Activated CD8-positive, alpha-beta memory T cell treated with anti-CD3 and anti-CD28 coated beads, Interleukin-2, amount 50 U/mL, for 48 hours (primary cell): ENCODE data around the gene SSBP3.
"Not testable (repeated sequence)": the region's sequence is repeated elsewhere in the genome, so short reads cannot be mapped to it uniquely, and the experiment has no call there.

ENCODE experiments used
- DNase-seq: peaks from one replicate; pipeline ENCODE4 v3.0.0-alpha.2; 2020

The SSBP3 gene

DNA sequence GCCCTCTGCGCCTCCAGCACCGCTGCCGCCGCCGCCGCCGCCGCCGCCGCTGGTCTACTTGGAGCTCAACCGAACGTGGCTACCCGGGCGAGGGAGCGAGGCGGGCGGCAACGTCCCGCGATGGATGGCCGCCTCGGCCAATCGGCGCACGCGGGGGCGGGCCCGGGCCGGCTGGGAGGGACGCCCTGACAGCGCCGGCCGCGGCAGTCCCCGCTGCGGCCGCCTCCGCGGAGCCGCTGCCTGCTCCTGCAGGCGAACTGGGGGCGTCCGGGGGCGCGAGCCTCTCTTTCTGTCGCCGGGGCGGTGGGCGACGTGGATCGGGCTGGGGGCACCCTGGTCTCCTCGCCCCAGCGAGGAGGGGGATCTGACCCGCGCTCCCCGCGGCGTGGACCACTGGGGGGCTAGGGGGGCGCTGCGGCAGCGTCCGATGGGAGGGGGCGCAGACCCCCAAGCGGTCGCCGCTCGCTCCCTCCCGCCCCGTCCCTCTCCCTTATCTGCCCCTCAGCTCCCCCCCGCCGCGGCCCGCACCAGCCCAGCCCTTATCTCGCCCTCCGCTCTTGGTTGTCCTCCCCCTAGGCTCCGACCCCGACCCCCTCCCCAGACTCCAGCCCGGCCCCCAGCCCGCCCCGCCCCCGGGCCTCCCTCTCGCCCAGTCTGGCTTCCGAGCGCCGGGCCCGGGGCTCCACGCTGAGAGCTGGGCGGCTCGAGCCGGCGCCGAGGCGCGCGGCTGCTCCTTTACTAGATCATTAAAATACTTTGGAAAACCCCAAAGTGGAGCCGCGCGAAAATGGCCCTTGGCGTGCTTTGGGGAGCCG is at the start of gene SSBP3:
SSBP3 (minus strand) TSS at position 56 of the 815 bp plus-strand sequence.
- peak; percentile 94 for DNase-seq

DNA sequence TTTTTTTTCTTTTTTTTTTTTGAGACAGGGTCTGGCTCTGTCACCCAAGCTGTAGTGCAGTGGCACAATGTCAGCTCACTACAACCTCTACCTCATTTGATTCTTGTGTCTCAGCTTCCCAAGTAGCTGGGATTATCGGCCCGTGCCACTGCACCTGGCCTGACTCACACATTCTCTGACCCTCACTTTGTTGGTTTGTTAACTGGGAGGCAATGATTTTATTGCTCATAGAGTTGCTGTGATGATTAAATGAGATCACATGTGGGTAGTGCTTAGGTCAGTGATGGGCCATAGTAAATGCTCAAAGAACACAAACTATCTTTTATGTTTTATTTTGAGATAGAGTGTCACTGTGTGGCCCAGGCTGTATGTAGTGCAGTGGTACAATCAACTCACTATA is 47.3 kb upstream of the SSBP3 start:
- no peak for DNase-seq

DNA sequence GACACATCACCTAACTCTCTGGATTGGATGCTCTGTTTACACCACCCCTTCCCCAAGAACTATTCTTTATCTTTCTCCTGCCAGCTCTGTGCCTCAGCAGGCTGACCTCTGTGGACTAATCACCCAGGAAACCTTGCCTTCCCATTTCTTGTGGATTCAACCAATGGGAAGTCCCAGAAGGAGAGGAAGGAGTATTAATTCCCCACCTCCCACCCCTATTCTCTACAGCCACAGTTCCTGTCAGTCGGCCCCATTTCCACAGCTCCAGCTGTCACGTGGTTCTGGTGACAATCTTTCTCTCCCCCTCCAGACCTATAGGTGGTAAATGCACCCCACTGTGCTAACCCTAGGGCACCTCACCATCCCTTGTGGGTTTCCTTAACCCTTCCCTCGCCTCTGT is 46.8 kb upstream of the SSBP3 start:
- no peak for DNase-seq

DNA sequence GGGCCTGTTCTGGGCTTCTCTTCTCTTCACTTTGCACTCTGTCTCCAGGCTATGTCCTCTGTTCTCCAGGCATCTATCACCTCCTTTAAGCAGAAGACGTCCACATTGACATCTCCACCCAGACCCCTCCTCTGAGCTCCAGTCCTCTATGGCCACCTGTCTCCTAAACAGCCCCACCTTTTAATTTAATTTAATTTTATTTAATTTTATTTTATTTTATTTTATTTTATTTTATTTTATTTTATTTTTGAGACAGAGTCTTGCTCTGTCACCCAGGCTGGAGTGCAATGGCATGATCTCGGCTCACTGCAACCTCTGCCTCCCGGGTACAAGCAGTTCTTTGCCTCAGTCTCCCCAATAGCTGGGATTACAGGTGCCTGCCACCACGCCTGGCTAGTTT is 43.2 kb upstream of the SSBP3 start:
- not testable (repeated sequence) for DNase-seq

DNA sequence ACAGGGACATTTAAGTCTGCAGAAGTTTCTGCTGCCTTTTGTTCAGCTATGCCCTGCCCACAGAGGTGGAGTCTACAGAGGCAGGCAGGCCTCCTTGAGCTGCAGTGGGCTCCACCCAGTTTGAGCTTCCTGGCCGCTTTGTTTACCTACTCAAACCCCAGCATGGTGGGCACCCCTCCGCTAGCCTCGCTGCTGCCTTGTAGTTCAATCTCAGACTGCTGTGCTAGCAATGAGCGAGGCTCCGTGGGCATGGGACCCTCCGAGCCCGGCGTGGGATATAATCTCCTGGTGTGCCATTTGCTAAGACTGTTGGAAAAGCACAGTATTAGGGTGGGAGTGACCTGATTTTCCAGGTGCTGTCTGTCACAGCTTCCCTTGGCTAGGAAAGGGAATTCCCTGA is 42.6 kb upstream of the SSBP3 start:
- not testable (repeated sequence) for DNase-seq

DNA sequence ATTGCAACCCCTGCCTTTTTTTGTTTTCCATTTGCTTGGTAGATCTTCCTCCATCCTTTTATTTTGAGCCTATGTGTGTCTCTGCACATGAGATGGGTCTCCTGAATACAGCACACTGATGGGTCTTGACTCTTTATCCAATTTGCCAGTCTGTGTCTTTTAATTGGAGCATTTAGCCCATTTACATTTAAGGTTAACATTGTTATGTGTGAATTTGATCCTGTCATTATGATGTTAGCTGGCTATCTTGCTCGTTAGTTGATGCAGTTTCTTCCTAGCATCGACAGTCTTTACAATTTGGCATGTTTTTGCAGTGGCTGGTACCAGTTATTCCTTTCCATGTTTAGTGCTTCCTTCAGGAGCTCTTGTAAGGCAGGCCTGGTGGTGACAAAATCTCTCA is 40.9 kb upstream of the SSBP3 start:
- DNase-seq = not testable (repeated sequence)

DNA sequence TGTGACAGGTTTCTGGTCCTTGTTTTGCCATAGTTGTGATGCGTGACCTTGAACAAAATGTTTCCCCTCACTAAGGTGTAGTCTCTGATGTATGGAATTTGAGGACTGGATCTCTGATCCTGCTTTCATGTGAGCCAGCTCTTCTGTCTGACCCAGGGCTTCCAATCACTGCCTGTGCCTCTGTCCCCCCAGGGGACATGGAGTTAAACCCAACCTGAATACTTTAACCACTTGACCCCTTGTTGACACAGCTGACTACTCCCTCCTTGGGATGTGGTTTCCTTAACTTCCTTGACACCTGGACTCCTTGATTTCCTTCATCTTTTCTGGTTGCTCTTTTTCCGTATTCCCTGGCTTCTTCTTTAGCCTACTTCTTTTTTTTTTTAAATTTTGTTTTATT is 36.0 kb upstream of the SSBP3 start:
- no peak for DNase-seq

DNA sequence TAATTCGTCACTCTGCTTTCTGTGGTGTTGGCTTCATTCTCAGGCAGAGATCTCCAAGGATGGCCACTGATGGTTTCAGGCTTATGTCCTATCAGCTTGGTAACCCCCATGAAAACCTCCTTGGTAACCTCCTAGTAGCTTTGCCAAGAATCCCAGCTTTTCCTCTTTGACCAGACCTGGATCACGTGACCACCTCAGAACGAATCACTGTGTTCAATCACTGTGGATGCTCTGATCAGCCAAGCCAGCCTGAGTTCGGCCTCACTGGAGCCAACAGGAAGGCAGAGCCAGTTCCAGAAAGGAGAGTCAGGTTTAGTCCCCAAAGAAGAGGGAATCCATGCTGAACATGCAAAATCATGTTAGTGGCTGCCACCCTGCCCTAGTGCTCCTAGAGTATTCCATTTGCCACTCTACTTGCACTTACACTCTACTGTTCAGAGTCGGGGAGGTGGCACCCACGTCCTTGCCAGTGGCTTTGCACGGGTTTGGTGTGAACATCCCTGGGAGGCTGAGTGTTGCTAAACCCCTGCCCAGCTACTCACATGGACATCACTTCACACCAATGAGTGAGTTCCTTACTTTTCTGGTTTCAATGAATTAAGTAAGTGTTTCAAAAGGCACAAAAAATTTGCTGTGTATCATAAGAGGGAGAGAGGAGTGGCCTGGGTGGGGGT is 33.5 kb upstream of the SSBP3 start:
- DNase-seq = no peak

DNA sequence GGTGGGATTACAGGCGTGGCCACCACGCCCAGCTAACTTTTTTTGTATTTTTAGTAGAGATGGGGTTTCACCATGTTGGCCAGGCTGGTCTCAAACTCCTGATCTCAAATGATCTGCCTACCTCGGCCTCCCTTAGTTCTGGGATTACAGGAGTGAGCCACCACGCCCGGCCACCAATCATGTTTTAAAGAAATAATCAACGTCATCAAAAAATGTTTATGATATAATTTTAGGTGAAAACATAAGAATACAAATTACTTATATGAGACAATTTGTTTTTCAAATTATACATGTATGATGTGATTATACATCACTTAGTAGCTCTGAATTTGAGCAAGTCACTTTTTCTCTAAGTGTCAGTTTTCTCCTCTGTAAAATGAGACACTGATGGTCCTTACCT is 31.6 kb upstream of the SSBP3 start:
- no peak for DNase-seq

DNA sequence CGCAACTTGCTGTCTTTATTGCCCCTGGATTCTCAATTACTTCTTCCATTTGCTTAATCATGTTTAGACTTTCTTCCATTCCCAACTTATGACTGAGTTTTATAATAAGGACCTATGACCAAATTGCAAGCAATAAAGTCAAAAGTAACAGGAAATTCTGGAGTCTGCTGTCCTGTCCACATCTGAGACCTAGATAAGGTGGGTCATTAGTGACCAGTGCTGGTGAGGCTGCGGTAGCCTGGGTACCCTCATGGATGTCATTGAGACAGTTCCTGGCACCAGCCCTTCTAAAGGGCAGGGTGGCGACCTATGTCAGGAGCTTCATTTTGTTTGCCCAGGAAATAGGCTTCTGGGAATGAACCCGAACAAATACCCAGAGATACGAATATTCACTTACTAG is 30.6 kb upstream of the SSBP3 start:
- no peak for DNase-seq

DNA sequence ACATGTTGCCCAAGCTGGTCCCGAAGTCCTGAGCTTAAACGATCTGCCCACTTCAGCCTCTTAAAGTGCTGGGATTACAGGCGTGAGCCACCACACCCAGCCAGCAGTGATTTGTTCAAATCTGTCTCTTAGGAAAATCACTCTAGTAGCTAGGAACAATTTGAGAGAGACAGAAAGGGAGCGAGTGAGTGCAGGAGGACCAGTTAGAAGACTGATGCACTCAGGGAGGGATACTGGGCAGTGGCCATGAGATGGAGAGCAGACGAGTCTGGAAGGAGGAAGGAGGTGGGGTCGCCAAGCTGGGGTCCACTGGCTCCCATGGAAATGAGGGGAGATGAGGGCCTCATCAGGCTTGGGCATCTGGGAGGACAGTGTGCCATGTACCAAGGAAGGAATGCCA is 23.6 kb upstream of the SSBP3 start:
- no peak for DNase-seq

DNA sequence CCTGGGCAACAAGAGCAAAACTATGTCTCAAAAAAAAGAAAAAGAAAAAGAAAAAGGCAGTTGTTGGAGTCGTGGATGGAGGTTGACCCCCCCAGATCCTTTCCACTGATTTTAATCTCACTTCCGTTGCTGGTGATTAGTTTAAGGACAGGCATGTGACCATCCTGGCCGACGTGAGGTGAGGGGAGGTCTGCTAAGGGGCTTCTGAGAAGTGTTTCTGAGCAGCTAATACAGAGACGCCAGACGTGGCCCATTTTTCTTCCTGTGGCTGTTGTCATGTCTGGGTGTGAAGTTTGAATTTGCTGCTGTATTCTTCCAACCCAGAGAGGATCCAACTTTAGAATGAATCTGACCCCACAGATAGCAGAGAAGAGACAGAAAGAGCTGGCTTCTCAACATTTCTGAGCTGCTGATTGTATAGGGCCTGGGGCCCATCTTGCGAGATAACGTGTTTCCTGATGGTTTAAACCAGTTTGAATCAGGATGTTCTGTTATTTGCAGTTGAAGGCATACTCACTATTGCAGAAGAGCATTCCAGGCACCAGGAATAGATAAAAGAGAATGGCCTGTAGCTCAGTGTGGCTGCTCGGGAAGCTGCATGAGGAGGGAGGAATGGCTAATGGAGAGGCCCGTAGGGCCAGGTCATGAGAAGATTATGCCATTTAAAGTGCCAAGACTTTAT is 22.8 kb upstream of the SSBP3 start:
- DNase-seq = no peak

DNA sequence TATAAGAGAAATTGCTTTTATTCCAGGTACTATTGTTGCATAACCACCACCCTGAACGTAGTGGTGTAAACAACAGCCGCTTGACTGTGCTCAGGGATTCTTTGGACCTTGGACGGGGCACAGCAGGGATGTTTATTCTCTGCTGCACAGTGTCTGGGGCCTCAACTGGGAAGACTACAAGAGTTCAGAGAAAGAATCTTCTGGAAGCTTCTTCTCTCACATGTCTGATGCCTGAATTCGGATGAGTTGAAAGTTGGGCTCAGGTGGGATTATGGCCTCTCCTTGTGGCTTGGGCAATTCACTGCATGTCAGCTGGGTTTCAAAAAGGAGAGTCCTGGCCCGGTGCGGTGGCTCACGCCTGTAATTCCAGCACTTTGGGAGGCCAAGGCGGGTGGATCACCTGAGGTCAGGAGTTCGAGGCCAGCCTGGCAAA is 19.0 kb upstream of the SSBP3 start:
- no peak for DNase-seq

DNA sequence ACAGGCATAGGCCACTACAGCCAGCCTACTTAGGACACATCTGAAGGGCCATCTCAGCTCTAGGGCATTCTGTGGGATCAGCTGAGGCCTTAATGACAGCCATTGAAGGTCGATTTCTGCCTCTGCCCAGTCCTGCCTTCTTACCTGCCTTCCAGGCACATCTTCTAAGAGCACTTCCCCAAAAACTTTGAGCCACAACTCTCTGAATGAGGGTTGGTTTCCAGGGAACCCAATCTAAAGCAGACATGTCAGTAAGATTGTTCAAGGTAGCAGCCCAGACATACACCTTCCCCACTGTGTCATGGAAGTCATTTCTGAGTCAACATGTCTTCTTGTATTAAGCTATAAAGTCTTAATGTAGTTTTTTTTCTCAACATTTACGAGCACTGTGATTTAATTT is 18.2 kb upstream of the SSBP3 start:
- DNase-seq = no peak

DNA sequence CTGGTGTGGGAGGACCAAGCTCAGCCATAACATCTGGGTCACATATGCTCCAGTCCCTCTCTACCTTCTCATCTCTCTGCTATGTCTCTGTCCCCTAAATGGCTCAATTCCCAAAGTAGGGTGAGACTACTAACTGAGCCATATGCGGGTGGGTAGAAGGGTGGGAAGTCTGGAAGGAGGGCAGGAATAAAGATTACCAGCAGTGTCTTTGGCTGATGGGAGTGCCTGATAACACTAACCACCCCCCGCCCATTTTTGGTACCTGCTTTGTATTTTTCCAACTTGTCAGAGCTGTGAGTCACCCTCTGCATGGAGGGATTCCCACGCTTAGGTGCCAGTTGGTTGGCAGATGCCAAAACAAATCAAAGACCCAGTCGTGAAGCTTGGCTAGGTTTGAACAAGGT is 14.9 kb upstream of the SSBP3 start:
- DNase-seq = no peak

DNA sequence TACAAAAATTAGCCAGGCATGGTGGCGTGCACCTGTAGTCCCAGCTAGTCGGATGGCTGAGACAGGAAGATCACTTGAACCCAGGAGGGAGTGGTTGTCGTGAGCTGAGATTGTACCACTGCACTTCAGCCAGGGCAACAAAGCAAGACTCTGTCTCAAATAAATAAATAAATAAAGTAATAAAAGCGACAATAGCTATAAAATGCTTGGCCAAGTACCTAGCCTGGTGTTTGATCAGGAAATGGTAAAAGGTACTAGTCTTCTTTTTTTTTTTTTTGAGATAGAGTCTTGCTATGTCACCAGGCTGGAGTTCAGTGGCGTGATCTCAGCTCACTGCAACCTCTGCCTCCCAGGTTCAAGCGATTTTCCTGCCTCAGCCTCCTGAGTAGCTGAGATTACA is 12.4 kb upstream of the SSBP3 start:
- not testable (repeated sequence) for DNase-seq

DNA sequence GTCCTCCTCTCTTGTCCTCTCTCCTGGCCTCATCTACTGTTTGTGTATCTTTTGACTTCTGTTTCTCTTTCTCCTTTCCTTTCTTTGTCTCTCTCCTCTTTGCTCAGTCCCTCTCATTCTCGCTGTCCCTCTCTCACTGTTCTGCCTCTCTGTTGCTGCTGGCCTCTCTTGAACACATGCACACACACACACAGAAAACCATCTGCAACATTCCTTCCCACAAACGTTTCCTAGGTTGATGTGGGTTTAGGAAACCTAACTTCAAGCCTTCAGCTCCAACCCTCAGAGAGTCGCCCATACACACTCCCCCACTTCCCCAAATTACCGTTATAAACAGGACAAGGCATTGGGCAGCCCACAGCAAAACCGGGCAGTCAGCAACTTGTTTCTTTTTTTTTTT is 10.9 kb upstream of the SSBP3 start:
- DNase-seq = no peak

DNA sequence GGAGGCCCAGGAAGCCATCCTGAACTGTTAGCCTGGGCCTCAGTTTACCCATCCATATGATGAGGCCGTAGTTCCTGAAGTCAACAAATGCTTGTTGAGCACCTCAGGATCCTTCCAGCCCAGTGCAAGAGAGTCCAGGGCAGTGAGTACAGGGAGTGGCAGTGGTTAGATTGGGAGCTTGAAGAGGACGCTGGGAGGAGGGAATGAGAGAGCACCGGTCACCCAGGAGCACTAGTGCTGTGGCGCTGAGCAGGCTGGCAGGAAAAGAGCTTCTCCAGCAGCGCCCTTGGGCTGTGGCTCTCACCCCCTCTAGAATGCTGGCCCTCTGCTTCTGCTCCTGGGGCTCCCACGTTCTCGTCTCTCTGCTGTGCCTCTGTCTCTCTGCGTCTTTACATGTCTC is 10.2 kb upstream of the SSBP3 start:
- no peak for DNase-seq

DNA sequence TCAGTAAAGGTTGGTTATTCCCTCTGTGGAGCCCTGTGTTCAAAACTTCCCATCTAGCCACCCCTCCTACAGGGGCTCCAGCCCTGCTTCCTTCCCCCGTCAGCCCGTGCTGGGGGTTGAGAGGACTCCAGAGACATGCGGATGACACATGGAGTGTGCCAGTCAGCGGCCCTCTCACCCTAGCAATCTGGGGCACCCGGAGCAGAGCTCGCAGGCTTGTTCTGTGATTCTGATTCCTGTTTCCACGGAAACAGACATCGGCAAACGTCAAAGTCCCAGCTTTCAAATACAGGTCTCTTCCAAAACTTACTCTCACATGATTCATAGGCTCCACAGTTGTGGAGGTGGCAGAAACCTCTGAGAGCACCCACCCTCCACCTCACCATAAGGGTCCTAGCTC is 9.8 kb upstream of the SSBP3 start:
- DNase-seq = no peak

DNA sequence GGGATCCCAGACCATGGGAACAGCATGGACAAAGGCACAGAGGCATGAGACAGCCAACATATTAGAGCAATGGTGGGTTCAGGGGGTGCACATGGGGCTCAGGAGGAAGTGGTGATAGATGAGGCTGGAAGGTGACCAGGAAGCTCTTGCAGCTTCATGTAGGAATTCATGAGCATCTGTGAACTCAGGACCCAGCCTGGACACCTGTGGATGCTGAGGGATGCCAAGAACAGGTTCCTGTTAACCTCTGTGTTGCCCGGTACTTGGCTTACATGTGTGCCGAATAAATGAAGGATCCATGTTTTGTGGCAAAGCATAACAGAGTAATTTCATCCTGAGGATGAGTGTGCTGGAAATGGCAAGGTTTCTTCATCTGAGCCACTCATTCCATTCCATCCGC is 9.3 kb upstream of the SSBP3 start:
- DNase-seq = no peak

DNA sequence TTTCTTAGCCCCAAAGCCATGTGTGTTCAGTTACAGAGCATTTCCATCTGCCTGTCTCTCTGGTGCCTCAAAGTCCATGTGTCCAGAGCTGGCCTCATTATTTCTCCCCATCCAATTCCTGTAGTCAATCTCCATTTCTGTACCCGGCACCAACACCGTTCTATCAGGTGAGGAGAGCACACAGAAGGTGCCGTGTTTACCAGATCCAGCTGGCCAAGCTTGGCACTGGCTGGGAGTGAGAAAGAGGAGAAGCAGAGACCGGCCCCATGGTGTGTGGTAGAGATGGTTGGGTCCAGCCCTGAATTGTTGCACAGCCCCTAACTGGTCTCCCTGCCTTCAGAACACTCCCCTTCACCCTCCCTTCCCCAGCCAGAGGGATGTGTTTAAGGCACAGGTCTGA is 7.5 kb upstream of the SSBP3 start:
- DNase-seq = no peak

DNA sequence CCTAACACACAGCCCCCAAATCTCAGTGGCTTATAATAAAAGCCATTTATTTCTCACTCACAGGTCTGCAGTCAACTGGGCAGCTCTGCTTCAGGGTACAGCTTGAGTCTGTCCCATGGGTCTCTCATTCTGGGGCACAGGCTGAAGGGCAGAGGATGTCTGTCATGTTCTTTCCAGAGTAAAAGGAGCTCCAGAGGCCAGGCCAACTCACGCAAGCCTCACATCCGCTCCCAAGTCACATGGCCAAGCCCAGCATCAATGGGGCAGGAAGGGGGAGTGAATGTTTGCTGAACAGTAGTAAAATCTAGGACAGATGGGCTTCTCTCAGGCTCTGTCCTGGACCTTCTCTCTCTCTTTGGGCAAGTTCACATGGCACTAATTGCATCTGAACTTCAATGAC is 7.1 kb upstream of the SSBP3 start:
- no peak for DNase-seq

DNA sequence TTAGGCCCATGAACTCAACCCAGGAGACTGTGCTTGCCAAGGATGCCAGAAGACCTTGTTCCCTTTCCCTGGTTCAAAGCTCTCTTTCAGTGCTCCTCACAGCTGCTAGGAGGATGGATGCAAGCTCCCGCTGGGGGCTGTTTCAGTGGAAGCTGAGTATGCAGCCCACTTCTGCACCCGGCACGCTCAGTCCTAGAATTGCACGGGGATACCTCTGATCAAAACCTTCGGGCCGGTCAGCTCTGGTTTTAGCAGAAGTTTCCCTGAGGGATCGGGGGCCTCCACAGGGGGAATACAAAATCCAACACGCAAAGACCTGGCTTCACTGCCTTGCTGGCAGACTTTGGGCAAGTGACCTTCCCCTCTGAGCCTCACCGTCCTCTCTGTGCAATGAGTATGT is 4.2 kb upstream of the SSBP3 start:
- DNase-seq = no peak
